NCI-H2196 (cell line): ENCODE results near the gene EPB41L5.
"Not testable (repeated sequence)": the region's sequence is repeated elsewhere in the genome, so short reads cannot be mapped to it uniquely, and the experiment has no call there.

Experiments
- DNase-seq: peaks from one replicate; lab custom pipeline; 2025; ENCODE audit not compliant: unreplicated experiment; lab: John Stamatoyannopoulos, UW

The EPB41L5 gene

GRCh38 chr2:120140866-120141265 is 128.0 kb downstream of the EPB41L5 start:
- DNase-seq, result no peak

GRCh38 chr2:120141300-120142069 is 128.6 kb downstream of the EPB41L5 start:
- DNase-seq, result no peak

- DNase-seq, result no peak
Measured at GRCh38 chr2:120142528-120143219, 129.8 kb downstream of the EPB41L5 start.

GRCh38 chr2:120148229-120148628 is 135.4 kb downstream of the EPB41L5 start:
- DNase-seq, result no peak

- no peak for DNase-seq
Measured at GRCh38 chr2:120148669-120149068, 135.8 kb downstream of the EPB41L5 start.

- no peak for DNase-seq
Measured at GRCh38 chr2:120149406-120149805, 136.5 kb downstream of the EPB41L5 start.

GRCh38 chr2:120150040-120150482 is 137.2 kb downstream of the EPB41L5 start:
- DNase-seq, result no peak

GRCh38 chr2:120155308-120155707 is 142.4 kb downstream of the EPB41L5 start:
- DNase-seq, result no peak

GRCh38 chr2:120158658-120159057 is 145.8 kb downstream of the EPB41L5 start:
- not testable (repeated sequence) for DNase-seq

GRCh38 chr2:120161190-120161589 is 148.3 kb downstream of the EPB41L5 start:
- DNase-seq, result no peak

- DNase-seq, result no peak
Measured at GRCh38 chr2:120162716-120163115, 149.8 kb downstream of the EPB41L5 start.

- DNase-seq, result no peak
Measured at GRCh38 chr2:120167272-120167671, 154.4 kb downstream of the EPB41L5 start.

GRCh38 chr2:120169020-120169419 is 156.1 kb downstream of the EPB41L5 start:
- no peak for DNase-seq

GRCh38 chr2:120174963-120175581 is 162.2 kb downstream of the EPB41L5 start:
- peak; percentile 74 for DNase-seq

- DNase-seq, result no peak
Measured at GRCh38 chr2:120176526-120176925, 163.6 kb downstream of the EPB41L5 start.

- DNase-seq, result no peak
Measured at GRCh38 chr2:120177001-120177621, 164.2 kb downstream of the EPB41L5 start.

GRCh38 chr2:120177973-120178372 is 165.1 kb downstream of the EPB41L5 start:
- DNase-seq, result no peak

GRCh38 chr2:120179396-120179795 is 166.5 kb downstream of the EPB41L5 start:
- no peak for DNase-seq

GRCh38 chr2:120180066-120180465 is 167.2 kb downstream of the EPB41L5 start:
- no peak for DNase-seq

GRCh38 chr2:120182019-120182560 is 169.2 kb downstream of the EPB41L5 start:
- DNase-seq, result no peak

GRCh38 chr2:120189189-120189588 is 176.3 kb downstream of the EPB41L5 start:
- no peak for DNase-seq
